OCI-M1 (cell line): Measurements from ENCODE around the gene TRAPPC2.

Experiments
- DNase-seq: peaks from one replicate; lab custom pipeline; 2025; lab: John Stamatoyannopoulos, UW

The TRAPPC2 gene

GRCh38 chrX:13734278-13735172 is at the start of gene TRAPPC2, which contains the start of gene OFD1:
TRAPPC2 (minus strand) TSS chrX:13734620; CDS start chrX:13719963, 14,657 bp downstream.
OFD1 (plus strand) TSS chrX:13734748; CDS start chrX:13735072, 324 bp downstream.
- DNase-seq, result peak; percentile 97

GRCh38 chrX:13780868-13781427 is 46.5 kb upstream of the TRAPPC2 start:
- no peak for DNase-seq

GRCh38 chrX:13778916-13779315 is 44.5 kb upstream of the TRAPPC2 start:
- no peak for DNase-seq

- DNase-seq, result no peak
These were observed 42.0 kb upstream of the TRAPPC2 start for GRCh38 chrX:13776387-13776786.

- no peak for DNase-seq
These were observed 41.4 kb upstream of the TRAPPC2 start for GRCh38 chrX:13775837-13776236.

GRCh38 chrX:13774696-13775095 is 40.3 kb upstream of the TRAPPC2 start:
- DNase-seq, result no peak

- no peak for DNase-seq
These were observed 35.7 kb upstream of the TRAPPC2 start for GRCh38 chrX:13770013-13770535.

- DNase-seq, result no peak
These were observed 34.5 kb upstream of the TRAPPC2 start for GRCh38 chrX:13768939-13769338.

GRCh38 chrX:13764765-13765164 is 30.3 kb upstream of the TRAPPC2 start:
- no peak for DNase-seq

- DNase-seq, result peak; percentile 37
These were observed 29.9 kb upstream of the TRAPPC2 start for GRCh38 chrX:13764281-13764680.

GRCh38 chrX:13763489-13763888 is 29.1 kb upstream of the TRAPPC2 start:
- no peak for DNase-seq

- DNase-seq, result peak; percentile 40
These were observed 27.4 kb upstream of the TRAPPC2 start for GRCh38 chrX:13761606-13762414.

- no peak for DNase-seq
These were observed 26.0 kb upstream of the TRAPPC2 start for GRCh38 chrX:13760426-13760825.

GRCh38 chrX:13759152-13759718 is 24.8 kb upstream of the TRAPPC2 start:
- peak; percentile 2 for DNase-seq

GRCh38 chrX:13756381-13756780 is 22.0 kb upstream of the TRAPPC2 start:
- no peak for DNase-seq

- DNase-seq, result no peak
These were observed 20.8 kb upstream of the TRAPPC2 start for GRCh38 chrX:13755254-13755653.

GRCh38 chrX:13754765-13755164 is 20.3 kb upstream of the TRAPPC2 start:
- no peak for DNase-seq

- no peak for DNase-seq
These were observed 18.2 kb upstream of the TRAPPC2 start for GRCh38 chrX:13752646-13753045.

- no peak for DNase-seq
These were observed 17.7 kb upstream of the TRAPPC2 start for GRCh38 chrX:13752141-13752540.

GRCh38 chrX:13750812-13751211 is 16.4 kb upstream of the TRAPPC2 start:
- DNase-seq, result no peak

- DNase-seq, result peak; percentile 44
These were observed 15.8 kb upstream of the TRAPPC2 start for GRCh38 chrX:13750204-13750603.

GRCh38 chrX:13748486-13748885 is 14.1 kb upstream of the TRAPPC2 start:
- DNase-seq, result no peak
